ENCODE results near the gene S100B. TPM values are rescaled to one million over a fixed set of nuclear protein-coding genes. Genes with fewer than 3 reads are reported as not detected.

Gene S100B
- total and polyA plus RNA-seq, 9 of the 15 experiments (the other 6 are each of a cell fraction or from before 2014, with no cell fraction given): not detected

DNA sequence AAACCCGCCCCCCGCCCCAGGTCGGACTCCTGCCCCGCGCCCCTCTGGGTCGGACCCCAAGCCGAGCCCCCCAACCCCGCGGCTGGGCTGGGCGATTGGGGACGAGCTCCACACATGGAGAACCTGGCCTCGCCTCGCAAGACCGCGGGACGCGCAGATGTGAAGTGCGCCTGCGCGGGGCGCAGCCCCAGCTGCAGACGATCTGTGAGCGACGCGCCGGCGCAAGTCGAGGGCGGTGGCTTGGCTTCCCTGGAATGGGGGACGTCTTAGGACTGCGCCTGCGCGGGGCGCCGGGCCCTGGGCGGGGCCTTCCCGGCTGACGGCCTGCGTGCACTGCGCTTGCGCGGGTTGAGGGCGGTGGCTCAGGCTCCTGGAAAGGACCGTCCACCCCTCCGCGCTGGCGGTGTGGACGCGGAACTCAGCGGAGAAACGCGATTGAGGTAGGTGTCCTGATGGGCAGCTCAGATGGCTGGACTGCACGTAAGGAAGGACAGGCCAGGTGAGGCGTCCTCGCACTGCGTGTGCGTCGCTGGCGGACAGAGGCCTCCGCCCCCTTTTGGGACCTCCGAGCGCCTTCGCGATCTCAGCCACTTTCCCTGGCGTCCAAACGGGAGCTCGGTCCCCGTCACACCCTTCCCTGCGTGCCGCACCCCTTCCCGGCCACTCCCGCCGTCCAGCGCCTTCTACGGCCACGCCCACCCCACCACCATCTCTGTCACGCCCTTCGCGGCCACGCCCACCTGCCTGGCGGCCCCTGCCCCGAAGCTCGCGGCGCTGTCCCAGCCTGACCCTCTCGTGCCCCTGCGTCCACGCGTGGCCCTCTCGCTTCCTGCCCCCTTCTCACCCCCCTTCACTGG is 30.7 kb upstream of the S100B start, which contains the start of gene PRMT2 (continued):
- TF ChIP-seq, protein P1, sequence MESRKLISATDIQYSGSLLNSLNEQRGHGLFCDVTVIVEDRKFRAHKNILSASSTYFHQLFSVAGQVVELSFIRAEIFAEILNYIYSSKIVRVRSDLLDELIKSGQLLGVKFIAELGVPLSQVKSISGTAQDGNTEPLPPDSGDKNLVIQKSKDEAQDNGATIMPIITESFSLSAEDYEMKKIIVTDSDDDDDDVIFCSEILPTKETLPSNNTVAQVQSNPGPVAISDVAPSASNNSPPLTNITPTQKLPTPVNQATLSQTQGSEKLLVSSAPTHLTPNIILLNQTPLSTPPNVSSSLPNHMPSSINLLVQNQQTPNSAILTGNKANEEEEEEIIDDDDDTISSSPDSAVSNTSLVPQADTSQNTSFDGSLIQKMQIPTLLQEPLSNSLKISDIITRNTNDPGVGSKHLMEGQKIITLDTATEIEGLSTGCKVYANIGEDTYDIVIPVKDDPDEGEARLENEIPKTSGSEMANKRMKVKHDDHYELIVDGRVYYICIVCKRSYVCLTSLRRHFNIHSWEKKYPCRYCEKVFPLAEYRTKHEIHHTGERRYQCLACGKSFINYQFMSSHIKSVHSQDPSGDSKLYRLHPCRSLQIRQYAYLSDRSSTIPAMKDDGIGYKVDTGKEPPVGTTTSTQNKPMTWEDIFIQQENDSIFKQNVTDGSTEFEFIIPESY (CRISPR knock-in tag; IDR thresholded peaks at IDR 0.05): no peak
- TF ChIP-seq TCFL5 (CRISPR knock-in tag; conservative IDR thresholded peaks at IDR 0.05) (no peak), HDAC2 (IDR thresholded peaks at IDR 0.05) (peak; percentile 93; the same call in 1 of the 2 replicates), ZNF324 (CRISPR knock-in tag; IDR thresholded peaks at IDR 0.05) (no peak), POLR3G (IDR thresholded peaks at IDR 0.05; ENCODE audit: extremely low read depth, insufficient read length, insufficient replicate concordance) (no peak), ZKSCAN1 (IDR thresholded peaks at IDR 0.05; ENCODE audit: low read depth, low read length) (peak; percentile 55), SRSF9 (IDR thresholded peaks at IDR 0.05; ENCODE audit: borderline replicate concordance, low read depth, low read length) (no peak), SMARCC2 (IDR thresholded peaks at IDR 0.05; ENCODE audit: low read depth) (no peak), TSC22D4 (tag; IDR thresholded peaks at IDR 0.05) (no peak), ZNF830 (CRISPR knock-in tag; IDR thresholded peaks at IDR 0.05) (peak; percentile 42; the same call in 1 of the 2 replicates), PHB (CRISPR knock-in tag; IDR thresholded peaks at IDR 0.05) (peak; percentile 96), WHSC1 (IDR thresholded peaks at IDR 0.05; ENCODE audit: low read length) (no peak), COPS2 (conservative IDR thresholded peaks at IDR 0.05) (no peak), NR1H2 (CRISPR knock-in tag; IDR thresholded peaks at IDR 0.05) (no peak), ZBTB7A (IDR thresholded peaks at IDR 0.05; ENCODE audit: borderline replicate concordance, control insufficient read depth, low read depth, low read length) (peak; percentile 59; the same call in 1 of the 2 replicates), LEF1 (IDR thresholded peaks at IDR 0.05) (0 out of 2 replicates have a peak, but pooled peaks have one; percentile 22), JUND (IDR thresholded peaks at IDR 0.05; ENCODE audit: borderline replicate concordance, low read depth, low read length) (peak; percentile 0; the same call in 1 of the 2 replicates), JUND (tag; IDR thresholded peaks at IDR 0.05; ENCODE audit: borderline replicate concordance, low read depth, low read length) (no peak), ELF2 (CRISPR knock-in tag; IDR thresholded peaks at IDR 0.05) (peak; percentile 75; the same call in 1 of the 2 replicates), TAF1 (IDR thresholded peaks at IDR 0.05; ENCODE audit: control insufficient read depth, extremely low read depth, insufficient read depth, low read length, severe bottlenecking) (peak; percentile 95)
- TF ChIP-seq, protein P2, sequence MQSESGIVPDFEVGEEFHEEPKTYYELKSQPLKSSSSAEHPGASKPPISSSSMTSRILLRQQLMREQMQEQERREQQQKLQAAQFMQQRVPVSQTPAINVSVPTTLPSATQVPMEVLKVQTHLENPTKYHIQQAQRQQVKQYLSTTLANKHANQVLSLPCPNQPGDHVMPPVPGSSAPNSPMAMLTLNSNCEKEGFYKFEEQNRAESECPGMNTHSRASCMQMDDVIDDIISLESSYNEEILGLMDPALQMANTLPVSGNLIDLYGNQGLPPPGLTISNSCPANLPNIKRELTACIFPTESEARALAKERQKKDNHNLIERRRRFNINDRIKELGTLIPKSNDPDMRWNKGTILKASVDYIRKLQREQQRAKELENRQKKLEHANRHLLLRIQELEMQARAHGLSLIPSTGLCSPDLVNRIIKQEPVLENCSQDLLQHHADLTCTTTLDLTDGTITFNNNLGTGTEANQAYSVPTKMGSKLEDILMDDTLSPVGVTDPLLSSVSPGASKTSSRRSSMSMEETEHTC (IDR thresholded peaks at IDR 0.05): peak; percentile 9; the same call in 1 of the 2 replicates
- TF ChIP-seq, protein P3, sequence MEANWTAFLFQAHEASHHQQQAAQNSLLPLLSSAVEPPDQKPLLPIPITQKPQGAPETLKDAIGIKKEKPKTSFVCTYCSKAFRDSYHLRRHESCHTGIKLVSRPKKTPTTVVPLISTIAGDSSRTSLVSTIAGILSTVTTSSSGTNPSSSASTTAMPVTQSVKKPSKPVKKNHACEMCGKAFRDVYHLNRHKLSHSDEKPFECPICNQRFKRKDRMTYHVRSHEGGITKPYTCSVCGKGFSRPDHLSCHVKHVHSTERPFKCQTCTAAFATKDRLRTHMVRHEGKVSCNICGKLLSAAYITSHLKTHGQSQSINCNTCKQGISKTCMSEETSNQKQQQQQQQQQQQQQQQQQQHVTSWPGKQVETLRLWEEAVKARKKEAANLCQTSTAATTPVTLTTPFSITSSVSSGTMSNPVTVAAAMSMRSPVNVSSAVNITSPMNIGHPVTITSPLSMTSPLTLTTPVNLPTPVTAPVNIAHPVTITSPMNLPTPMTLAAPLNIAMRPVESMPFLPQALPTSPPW (CRISPR knock-in tag; IDR thresholded peaks at IDR 0.05): peak; percentile 72

All from K562 (cell line).